GM18511 (cell line): Measurements from ENCODE around the gene PERCC1.

Experiments used
- ATAC-seq: cut with Tn5 transposase; IDR thresholded peaks from one replicate; pipeline ENCODE4 v1.9.1; 2021; ENCODE audit warnings: mild to moderate bottlenecking, moderate library complexity; ENCODE audit not compliant: unreplicated experiment

Gene PERCC1

DNA sequence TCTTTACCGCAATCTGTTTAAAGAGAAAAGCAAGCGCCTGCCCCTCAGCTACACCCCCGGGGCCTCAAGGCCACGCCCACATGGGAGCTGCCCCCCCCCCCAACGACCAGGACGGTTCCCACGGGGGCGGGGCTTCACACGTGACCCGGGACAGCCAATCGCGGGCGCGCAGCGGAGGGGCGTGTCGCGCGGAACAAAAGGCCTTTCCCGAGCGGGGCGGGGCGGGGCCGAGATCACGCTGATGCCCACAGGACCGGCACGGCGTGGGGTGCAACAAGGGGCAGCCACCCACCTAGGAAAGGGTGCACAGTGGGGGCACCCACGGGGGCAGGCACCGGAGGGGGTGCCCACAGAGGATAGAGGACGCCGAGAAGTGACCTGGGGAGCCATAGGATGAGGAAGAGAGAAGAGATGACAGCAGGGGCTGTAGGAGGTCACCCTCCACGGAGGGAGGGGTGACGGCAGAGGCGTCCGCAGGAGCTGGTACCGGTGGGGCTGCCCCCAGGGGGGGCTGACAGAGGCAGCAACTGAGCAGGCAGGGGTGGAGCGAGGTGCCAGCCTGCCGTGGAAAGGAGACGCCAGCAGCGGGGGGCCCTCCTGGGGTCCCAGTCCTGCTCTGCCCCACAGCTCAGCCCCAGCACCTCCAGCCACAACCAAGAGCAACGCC is 22.6 kb upstream of the PERCC1 start:
- peak; percentile 64 for ATAC-seq

DNA sequence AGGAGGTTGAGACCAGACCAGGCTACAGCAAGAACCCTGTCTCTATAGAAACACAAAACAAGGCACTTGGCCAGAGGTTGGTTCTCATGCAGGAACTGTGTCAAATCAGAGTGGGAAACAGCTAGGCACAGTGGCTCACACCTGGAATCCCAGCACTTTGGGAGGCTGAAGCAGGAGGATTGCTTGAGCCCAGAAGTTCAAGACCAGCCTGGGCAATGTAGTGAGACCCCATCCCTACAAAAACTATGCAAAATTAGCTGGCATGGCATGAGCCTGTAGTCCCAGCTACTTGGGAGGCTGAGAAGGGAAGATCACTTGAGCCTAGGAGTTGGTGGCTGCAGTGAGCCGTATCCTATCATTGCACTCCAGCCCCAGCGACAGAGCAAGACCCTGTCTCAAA is 18.0 kb upstream of the PERCC1 start:
- no peak for ATAC-seq

GRCh38 chr16:1413684-1414531 is 17.0 kb upstream of the PERCC1 start:
- peak; percentile 45 for ATAC-seq

DNA sequence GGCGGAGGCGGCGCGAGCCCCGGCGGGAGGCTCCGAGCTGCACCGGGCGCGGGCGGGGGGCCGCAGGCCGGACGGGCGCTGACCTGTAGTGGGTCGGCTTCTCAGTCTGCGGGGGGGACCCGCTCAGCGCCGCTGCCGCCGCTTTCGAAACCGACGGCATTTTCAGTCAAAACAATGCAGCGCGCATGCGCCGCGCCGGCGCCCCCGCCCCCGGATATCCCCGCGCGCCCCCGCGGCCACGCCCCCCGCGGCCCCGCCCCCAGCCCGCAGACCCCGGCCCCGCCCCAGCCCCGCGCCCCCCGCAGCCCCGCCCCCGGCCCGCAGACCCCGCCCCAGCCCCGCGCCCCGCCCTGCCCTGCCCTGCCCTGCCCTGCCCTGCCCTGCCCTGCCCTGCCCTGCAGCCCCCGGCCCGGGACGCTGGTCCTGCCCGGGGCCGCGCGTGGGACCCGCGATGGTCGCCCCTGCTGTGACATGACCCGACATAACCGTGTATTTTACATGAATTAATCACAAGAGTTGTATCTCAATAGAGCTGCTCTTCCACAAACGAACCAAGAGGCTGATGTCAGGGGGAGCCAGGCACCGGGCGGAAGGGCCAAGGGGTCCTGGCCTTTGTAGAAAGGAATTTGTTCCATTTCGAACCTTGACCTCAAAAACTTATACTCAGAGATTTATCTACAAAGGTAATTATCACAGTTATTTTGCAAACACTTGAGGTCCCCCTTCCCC is 16.2 kb upstream of the PERCC1 start, which contains the start of gene UNKL:
Gene UNKL (minus strand): TSS at position 173 of the 729 bp plus-strand sequence. CDS start 13 bp downstream, at position 160.
- ATAC-seq: peak; percentile 58

DNA sequence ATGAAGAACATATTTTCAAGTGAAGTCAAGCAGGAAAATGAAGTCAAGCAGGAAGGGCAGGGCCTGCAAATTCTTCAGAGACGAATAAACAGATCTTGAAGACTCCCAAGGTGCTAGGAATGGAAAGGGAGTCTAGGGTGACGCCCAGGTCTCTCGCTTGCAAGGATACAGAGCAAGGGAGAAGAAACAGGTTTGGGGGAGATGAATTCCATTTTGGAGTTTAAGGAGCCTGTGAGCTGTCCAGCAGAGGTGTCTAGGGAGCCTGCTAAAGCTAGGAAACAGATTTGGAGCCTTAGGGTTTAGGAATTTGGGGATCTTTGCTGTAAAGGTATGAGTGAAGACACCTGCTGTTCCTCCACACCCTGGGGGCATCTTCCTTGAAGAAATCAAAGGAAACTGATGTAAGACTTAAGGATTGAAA is 14.3 kb upstream of the PERCC1 start:
- no peak for ATAC-seq

DNA sequence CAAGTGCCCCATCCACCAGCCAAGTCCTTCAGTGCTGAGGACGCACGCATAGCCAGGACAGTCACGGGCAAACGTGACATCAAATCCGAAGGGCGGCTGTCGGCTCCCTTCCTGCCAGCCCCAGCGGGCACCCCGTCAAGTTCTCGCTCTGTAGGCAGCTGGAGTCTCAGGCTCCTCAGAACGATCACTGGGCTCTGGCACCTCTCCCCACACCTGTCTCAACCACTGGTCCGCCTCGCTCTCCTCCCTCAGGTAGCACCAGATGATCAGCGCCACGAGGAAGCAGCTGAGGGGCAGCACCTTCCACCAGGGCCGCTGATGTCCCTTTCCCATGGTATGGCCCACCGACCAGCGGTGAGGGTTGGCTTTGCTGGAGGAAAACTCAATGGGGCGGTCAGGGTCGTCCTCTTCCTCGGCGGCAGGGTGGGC is 10.8 kb upstream of the PERCC1 start:
- no peak for ATAC-seq

DNA sequence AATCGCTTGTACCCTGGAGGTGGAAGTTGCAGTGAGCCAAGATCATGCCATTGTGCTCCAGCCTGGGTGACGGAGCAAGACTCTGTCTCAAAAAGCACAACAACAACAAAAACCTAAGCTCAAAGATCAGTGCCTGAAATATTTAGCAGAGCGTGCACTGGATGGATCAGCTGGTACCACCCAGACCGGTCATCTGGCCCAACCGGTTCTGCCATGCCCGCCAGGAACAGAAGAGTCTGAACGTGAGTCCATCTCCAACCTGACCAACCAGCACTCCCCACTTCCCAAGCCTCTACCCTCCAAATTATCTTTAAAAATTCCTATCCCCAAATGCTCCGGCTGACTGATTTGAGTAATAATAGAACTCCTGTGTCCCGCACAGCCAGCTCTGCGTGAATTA is 8.8 kb upstream of the PERCC1 start:
- ATAC-seq: no peak

DNA sequence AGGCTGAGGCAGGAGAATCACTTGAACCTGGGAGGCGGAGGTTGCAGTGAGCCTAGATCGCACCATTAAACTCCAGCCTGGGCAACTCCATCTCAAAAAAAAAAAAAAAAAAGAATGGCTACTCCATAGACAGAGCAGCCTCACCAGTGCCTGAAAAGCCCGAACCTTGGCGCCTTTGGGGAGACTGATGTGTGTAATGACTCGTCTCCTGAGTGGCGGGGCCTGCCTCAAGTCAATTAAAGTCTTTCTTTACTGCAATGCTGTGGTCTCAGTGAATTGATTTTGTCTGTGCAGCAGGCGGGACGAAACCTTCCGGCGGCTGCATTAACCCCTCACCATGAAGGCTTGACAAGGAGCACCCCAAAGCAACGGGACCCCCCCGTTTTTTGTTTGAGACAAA is 6.8 kb upstream of the PERCC1 start:
- no peak for ATAC-seq

- ATAC-seq: no peak
These were observed 5.1 kb upstream of the PERCC1 start for GRCh38 chr16:1425616-1426370.

GRCh38 chr16:1426734-1427471 is 4.0 kb upstream of the PERCC1 start:
- ATAC-seq: no peak

GRCh38 chr16:1427473-1428461 is 3.1 kb upstream of the PERCC1 start:
- ATAC-seq: no peak

GRCh38 chr16:1428511-1428910 is 2.4 kb upstream of the PERCC1 start:
- no peak for ATAC-seq

DNA sequence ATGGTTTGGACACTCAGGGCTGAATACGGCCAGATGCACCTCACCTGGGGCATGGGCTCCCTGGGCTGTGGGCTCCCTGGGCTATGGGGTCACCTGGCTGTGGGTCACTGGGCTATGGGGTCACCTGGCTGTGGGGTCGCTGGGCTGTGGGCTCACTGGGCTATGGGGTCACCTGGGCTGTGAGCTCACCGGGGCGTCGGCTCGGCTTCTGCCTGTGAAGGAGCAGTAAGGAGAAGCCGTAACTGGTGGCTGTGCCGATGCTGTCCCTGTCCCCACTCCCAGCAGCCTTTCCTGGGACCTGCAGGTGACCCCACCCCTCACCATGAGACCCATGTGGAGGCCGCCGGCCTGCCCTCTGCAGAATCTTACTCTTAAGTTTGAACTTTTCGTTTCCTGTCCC is 1.9 kb upstream of the PERCC1 start:
- no peak for ATAC-seq

- ATAC-seq: no peak
These were observed 1.2 kb upstream of the PERCC1 start for GRCh38 chr16:1429631-1430030.

DNA sequence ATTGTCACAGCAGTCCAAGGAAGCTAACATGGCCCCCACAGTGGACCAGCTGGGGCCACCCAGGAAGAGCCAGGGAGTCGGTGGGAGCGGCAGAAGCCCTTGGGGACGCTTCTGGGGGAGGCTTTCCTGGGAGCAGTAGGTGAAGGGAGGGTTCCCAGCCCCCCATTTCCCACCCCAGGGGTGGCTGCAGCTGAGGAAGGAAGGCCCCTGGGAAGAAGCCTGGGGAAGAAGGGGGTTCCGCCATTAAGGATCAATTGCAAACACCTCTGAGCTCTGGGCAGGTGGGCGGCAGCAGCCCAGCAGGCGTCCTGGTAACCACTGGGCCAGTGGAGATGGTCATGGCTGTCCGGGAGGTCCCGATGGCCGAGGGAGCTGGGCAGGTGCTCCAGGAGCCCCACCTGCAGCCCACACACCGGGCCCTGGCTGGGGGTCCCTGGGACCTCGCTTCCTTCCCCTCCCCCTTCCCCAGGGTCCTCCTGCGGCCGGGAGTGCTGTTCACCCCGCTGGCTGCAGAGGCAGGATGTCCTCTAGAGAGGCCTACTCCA is 592 bp upstream of the PERCC1 start:
- no peak for ATAC-seq

- no peak for ATAC-seq
These were observed 806 bp downstream of the PERCC1 start for GRCh38 chr16:1431497-1432270.

DNA sequence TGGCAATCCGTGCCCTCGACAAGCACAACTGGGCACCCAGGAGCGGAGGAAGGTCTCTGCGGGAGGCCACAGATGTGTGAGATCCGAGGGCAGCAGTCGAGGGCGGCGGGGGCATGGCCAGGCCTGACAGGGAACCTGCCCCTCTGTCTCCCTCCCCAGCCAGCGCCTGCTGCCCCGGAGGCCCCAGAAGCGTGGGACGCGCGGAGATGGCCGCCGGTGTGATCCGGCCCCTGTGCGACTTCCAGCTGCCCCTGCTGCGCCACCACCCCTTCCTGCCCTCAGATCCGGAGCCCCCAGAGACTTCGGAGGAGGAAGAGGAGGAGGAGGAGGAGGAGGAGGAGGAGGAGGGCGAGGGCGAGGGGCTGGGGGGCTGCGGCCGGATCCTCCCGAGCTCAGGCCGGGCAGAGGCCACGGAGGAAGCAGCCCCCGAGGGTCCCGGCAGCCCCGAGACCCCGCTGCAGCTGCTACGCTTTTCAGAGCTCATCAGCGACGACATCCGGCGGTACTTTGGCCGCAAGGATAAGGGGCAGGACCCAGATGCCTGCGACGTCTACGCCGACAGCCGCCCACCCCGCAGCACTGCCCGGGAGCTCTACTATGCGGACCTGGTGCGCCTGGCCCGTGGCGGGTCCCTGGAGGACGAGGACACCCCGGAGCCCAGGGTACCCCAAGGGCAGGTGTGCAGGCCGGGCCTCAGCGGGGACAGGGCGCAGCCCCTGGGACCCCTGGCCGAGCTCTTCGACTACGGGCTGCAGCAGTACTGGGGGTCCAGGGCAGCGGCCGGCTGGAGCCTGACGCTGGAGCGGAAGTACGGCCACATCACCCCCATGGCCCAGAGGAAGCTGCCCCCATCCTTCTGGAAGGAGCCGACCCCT is 1.7 kb downstream of the PERCC1 start:
- no peak for ATAC-seq
